Stimulated activated CD8-positive, alpha-beta memory T cell treated with anti-CD3 and anti-CD28 coated beads, Interleukin-12 subunit alpha, Interleukin-12 subunit beta, amount 100 ng/mL, for 24 hours (primary cell): ENCODE data around the gene MRPL18.
A peak's percentile ranks its signal among the peaks of the same experiment; 100 is the strongest.
"Not testable (repeated sequence)": the region's sequence is repeated elsewhere in the genome, so short reads cannot be mapped to it uniquely, and the experiment has no call there.

Experiments
- DNase-seq: peaks from one replicate; pipeline ENCODE4 v3.0.0-alpha.2; 2020; ENCODE audit errors: extremely low read depth

Gene MRPL18

DNA sequence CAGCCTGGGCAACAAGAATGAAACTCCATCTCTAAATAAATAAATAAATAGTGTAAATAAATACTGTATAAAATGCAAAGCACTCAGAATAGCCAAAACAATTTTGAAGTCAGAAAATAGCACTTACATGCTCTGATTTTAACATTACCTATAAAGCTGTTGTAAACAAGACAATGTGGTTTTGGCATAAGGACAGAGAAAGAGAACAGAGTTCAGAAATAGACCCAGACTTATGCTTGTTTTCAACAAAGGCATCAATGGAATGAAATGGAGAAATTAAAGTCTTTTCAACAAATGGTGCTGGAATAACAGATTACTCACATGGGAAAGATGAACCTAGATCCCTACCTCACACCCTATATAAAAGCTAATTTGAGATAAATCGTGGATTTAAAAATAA, 18.1 kb upstream of the MRPL18 start:
- DNase-seq = no peak

DNA sequence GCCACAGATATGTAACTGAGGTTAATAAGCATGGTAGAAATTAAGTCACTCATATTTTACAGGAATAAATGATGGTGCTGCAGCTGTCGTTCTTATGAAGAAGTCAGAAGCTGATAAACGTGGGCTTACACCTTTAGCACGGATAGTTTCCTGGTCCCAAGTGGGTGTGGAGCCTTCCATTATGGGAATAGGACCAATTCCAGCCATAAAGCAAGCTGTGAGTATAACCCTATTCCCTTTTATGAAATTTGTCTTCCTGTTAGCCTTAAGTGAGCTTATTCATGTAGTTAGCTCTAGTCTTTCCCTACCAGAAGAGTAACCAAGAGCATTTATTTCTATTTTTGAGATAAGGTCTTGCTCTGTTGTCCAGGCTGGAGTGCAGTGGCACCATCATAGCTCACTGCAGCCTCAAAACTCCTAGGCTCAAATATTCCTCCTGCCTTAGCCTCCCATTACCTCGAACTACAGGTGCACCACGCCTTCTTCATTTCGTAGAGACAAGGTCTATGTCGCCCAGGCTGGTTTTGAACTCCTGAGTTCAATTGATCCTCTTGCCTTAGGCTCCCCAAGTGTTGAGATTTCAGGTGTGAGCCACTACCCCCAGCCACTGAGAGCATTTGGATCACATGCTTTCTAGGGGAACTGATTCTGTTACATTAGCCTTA, 12.9 kb upstream of the MRPL18 start:
- no peak for DNase-seq

DNA sequence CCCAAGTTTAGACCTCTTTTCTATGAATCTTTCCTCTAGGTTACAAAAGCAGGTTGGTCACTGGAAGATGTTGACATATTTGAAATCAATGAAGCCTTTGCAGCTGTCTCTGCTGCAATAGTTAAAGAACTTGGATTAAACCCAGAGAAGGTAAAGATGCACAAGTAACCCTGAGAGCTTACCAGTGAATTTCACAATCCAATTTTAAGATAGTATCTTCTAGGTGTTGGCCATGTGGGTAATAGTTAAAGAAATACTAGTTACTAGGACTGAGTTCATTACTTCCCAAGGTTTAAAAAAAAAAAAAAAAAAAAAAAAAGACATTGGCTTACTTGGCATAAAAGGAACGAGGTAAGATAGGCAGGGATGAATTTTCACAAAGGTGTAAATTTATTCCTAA, 12.1 kb upstream of the MRPL18 start:
- no peak for DNase-seq

DNA sequence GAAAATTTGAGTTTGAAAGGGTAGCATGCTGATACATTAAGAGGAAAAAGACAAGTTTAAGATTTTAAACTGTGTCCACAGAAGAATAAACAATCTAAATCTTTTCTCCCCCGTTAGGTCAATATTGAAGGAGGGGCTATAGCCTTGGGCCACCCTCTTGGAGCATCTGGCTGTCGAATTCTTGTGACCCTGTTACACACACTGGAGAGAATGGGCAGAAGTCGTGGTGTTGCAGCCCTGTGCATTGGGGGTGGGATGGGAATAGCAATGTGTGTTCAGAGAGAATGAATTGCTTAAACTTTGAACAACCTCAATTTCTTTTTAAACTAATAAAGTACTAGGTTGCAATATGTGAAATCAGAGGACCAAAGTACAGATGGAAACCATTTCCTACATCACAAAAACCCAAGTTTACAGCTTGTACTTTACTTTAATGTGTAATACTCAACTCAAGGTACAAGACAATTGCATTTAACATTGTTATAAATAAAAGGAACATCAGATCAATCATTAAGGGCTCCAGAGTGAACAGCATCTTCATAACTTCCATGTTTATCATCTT, 11.6 kb upstream of the MRPL18 start:
- DNase-seq = no peak

DNA sequence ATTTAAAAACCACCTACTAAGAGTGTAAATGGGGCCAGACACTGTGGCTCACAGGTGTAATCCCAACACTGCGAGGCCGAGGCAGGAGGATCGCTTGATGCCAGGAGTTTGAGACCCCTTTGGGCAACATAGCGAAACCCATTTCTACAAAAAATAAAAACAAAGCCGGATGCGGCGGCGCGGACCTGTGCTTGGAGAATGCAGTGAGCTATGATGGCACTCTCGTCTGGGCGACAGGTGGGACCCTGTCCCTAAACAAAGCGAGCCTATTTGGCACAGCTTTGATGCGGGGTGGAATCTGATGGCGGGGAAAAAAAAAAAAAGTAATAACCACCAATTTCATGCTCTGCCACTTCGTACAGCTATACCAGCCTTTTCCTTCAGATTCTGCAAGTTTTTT, 2.0 kb upstream of the MRPL18 start:
- no peak for DNase-seq

DNA sequence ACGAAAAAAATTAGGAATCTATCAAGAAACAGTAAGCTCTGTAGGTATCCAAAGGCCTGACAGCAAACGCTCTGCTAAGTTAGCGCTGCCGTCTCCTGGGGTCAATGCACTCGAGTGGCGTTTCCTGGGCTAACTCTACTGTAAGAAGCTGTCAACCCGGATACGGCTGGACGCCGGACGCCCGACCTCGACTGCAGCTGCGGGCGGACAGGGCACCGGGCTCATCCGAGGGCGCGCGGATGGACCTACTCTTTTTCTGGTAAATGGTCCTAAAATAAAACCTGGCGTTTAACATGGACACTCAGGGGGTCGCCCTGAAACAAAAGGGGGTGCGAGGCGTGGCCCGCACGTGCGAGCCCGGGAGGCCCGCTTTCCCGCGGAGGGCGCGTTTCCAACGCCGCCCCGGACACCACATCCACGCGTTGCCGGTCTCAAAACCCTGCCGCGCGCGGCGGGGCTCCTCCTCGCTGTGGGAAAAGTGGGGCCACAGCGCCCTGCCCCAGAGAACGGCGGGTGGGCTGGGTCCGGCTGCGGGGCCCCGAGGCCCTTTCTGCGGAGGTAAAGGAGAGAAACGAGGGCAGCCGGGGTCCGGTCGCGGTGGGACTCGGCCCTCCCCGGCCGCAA, 1.4 kb upstream of the MRPL18 start:
- peak; percentile 3 for DNase-seq

DNA sequence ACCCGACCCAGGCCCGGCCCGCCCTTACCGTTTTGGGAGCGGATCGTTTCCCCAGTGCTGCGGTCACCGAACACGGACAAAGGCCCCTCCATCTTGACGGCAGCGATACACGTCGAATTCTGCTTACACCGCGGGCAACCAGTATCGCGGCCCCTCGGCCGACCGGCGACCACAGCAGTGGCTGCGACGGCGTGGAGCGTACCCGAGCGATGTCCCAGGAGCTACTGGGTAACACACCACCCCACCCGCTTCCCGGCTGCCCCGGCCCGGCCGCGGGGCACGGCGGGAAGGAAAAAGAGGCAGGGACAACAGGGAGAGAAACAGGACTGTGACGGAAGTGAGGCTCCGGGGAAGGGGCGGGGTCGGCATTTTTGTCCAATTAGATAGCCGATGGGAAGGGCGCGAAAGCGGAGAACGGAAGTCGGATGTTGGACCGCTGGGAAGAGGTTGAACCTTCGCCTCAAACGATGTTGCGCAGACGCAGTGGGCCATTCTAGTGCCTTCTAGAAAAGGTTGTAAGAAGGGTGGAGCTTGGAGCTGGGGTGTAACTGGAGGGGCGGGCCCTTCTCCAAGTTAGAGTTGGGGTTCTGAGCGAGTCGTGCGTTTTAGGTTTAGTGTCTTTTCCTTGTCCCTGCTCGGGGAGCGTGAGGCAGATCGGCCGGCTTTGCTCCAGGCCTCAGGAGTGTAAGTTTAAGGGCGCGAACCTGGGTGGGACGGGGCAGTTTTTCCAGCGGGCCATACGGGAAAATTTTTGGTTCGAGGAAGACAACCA, 704 bp upstream of the MRPL18 start, which contains the start of gene TCP1:
TCP1 (minus strand) TSS at position 226 of the 772 bp plus-strand sequence; CDS start at position 92, 134 bp downstream.
- peak; percentile 98 for DNase-seq

DNA sequence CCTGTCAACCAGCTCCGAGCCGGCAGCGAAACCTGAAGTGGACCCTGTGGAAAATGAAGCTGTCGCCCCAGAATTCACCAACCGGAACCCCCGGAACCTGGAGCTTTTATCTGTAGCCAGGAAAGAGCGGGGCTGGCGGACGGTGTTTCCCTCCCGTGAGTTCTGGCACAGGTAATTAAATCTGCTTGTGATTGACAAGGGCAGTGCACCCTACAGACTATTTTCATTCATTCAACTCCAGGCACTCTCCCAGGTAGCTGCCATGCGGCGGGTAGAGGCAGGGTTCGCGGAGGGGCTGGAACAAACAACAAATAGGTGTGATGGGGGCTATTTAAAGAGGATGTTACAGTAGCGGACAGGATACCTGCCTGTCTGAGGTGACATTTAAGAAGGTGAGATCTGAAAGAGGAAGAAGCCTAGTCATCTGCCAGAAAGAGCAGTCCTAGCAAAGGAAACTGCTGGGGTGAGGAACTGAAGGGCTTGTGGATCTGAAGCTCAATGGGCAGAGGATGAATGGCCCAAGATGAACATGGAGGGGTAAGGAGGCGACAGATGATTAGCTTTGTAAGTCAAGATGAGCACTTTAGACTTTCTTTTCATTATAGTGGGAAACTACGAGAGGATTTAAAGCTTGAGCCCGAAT, 810 bp downstream of the MRPL18 start:
- peak; percentile 0 for DNase-seq

DNA sequence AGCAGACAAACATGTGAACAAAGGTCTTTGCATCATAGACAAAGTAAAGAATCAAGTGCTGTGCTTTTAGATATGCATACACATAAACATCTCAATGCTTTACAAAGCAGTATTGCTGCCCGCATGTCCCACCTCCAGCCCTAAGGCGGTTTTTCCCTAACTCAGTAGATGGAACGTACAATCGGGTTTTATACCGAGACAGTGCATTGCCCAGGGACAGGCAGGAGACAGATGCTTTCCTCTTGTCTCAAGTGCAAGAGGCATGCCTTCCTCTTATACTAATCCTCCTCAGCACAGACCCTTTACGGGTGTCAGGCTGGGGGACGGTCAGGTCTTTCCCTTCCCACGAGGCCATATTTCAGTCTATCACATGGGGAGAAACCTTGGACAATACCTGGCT, 4.7 kb downstream of the MRPL18 start:
- DNase-seq = not testable (repeated sequence)

DNA sequence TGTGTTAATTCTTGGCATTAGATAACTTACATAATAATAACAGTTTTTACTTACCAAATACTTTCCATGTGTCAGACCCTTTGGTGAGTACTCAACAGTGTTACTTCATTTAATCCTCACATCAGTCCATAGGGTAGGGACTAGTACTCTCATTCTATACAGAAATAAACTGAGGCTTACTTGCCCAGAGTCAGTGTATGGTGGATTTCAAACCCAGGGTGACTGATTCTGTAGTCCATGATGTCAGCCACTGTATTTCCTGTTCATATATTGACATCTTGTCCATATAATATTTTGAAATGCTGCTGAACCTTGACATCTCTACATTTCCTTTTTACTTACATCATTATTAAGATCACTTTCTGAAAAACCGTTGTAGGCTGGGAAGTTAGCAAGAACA, 7.3 kb downstream of the MRPL18 start:
- no peak for DNase-seq

DNA sequence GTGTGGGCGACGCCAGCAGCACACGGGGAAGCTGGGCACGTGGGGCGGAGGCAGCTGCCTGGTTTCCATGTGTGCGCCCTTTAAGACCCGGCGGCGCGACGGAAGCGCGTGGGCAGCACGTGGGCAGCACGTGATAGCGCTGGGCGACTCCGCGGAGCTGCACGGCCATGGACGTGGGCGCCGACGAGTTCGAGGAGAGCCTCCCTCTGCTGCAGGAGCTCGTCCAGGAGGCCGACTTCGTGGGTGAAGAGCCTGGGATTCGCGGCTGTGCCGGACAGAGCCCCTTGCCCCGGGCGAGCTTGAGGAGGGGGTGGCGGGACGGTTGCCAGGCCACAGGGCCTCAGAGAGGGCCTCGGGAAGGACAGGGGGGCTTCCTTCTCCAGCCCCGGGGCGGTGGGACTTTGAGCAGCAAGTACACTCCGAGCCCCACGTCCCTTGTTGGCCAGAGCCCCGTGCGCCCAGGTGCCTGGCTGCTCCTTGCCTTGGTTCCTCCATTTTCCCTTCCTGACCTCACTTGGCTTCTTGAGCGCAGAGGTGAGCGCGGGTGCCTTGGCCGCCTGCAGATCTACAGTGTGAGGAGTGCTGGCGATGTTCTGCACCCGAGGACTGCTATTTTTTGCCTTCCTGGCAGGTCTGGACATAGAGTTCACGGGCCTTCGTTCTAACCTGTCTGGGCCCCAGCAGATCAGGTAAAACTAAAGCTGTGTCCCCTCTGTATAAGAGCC, 10.0 kb downstream of the MRPL18 start, which contains the start of gene PNLDC1:
PNLDC1 (plus strand) TSS at position 136 of the 725 bp plus-strand sequence; CDS start at position 168, 32 bp downstream.
- DNase-seq = no peak

DNA sequence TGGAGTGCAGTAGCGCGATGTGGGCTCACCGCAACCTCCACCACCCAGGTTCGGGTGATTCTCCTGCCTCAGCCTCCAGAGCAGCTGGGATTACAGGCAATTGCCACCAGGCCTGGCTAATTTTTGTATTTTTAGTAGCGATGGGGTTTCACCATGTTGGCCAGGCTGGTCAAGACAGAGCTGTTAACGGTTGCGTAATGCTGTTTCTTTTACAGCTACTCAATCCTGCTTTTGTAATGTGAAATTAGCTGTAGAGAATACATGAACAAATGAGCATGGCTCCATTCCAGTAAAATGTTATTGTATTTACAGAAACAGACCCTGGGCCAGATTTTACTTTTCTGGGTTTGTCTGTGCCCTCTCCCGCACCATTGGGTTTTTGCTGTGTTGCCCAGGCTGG, 11.7 kb downstream of the MRPL18 start:
- DNase-seq = no peak

DNA sequence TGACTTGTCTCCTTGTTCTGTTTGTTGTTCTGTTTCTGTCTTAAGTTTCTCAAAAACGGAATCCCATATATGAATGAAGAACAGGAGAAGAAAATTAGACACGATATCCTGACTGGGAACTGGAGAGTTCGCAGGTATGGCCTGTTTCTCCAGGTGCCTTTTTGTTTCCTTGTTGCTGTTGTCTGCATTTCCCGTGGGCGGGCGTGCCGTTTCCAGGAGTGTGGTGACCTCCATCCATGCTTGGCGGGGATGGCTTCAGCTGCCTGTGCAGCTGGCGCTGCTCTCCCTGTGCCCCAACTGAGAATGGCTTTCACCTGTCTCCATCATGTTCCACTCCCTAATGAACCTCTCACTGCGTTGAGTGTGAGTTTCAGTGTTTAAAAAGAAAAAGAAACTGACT, 14.2 kb downstream of the MRPL18 start:
- no peak for DNase-seq

DNA sequence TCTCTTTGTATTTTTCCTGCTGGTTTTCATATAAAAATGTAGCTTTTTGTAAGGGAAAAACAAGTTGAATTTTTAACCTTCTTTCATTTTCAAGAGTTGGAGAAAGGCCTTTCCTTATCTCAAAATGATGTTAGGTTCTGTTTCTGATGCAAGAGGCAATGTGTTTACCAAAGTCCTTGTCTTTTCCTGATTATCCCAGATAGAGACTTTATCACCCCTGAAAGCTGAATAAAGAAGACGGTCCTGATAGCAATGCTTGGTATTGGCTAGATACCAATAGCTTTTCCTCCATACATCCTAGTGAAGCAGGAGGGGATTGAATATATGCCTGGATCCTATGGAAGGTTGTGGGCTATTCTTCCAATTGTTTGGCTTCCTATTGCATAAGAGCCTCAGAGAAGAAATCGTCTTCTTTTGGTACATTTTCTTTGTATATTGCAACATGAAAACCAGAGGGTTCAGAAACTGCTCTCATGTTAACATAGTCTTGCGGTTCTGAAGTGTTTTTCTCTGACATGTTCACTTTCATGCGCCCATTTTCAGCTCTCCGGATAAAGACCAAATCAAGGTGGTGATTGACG, 15.3 kb downstream of the MRPL18 start:
- DNase-seq = no peak

DNA sequence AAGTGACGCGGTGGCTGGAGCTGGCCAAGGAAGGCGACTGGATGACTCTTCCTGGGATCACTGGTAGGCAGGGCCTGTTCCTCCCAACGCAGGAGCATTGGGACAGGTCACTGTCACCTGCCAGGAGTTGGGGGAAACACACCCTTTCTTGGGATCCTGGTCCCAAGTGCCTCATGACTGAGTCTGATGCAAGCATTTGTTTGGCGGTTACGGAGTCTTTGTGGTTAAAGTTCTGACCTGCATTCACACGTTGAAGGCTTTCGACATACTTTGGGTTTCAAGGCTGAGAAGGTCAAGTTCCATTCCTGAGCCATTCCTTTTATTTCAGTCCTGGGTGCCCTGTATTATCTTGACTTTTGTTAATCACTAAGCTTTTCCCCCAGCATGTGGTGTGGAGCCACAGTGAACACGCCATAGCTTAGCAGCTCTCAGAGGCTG, 15.8 kb downstream of the MRPL18 start:
- no peak for DNase-seq

DNA sequence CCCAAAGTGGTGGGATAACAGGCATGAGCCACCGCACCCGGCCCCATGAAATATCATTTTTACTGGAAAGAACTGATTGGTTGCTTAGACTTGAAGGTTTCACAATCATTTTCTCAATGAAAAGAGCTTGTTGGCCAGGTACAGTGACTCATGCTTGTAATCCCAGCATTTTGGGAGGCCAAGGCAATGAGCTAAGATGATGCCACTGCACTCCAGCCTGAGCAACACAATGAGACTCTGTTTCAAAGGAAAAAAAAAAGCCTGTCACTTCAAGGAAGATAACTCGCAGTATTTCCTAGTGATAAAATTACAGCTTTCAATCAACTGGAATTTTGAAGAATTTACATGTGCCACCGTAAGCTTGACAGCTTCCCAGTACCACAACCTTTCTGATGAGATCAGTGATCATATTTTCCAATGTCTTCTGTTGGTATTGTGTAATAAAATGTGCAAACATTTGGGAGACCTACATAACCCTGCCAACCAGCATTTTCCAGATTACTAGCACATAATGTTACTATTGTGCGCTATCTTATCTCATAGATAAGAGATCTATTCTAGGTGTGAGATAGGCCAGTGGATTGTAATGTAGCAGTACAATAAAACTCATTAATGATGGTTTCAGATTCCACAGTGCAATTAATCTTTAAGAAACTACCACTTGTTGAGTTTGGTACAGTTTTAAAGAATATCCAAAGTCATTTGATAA, 17.0 kb downstream of the MRPL18 start:
- DNase-seq = no peak

DNA sequence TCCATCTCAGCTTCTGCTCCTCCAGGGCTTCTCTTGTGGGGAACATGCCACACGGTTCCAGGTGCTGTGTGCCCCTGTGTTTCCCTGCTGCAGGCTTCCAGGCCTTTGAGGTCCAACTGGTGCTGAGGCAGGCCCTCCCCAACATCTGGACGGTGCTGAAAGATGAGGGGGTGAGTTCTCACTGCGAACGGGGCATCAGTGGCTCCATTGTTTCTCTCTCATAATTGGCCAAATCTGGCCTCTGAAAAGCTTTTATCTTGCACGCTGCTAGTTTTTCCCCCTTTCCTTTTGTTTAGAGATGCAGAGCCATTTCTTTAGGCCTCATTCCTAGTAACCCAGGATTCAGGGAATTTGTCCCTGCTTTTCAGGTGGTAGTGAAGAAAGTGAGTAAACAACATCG, 18.4 kb downstream of the MRPL18 start:
- DNase-seq = no peak

DNA sequence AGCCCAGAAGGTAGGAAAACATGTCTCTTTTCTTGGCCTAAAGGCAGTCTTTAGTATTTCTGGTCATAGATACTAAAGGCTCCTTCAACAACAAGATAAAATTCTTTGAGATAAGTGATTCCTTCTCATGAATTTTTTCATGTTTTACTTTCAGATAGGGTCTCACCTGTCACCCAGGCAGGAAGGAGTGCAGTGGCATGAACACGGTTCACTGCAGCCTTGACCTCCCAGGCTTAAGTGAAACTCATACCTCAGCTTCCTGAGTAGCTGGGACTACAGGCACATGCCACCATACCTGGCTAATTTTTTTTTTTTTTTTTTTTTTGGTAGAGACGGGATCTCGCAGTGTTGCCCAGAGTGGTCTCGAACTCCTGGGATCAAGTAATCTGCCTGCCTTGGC, 18.9 kb downstream of the MRPL18 start:
- DNase-seq = no peak

DNA sequence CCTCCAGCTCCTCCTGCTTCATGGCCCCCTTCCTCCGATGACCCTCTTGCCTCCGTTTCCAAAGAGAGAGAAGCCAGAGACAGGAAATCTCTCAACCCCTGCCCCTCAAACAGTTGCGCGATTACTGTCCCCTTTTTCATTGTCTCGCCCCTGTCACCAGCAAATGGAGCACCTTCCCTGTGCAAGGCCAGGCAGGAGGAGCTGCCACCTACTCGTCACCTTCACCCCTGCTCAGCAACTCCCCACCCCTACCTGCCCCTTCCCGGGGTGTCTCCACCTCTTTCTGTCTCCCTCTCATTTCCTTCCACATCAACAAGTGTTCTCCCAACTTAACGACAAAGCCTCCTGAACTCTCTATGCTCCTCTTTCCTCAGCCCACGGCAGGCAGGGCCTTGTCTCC, 23.5 kb downstream of the MRPL18 start:
- no peak for DNase-seq

DNA sequence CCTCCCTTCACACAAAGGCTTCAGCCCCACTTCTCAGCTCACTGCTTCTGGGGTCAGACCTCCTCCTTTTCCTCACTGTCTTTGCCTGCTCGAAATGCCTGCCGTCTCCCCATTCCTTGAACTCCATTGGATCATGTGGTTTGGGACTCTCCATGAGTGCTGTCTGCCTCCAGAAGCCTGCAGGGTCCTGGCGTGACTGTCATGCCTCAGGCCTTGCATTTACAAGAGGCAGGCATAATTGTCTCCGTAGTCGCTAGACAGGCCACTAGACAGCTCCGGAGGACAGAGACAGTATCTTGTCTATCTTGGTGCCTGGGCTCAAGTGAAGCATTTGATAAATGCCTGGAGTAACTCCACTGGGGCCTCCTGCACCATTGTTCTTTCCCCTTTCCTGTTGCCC, 25.1 kb downstream of the MRPL18 start:
- no peak for DNase-seq
